Muscle layer of colon (tissue), 2 donors: ENCODE data around the gene POU2AF1.

ENCODE experiments used
- H3K27ac ChIP-seq: one replicate; pipeline ENCODE4 v1.7.0; 2013; ENCODE audit warnings: low read depth, mild to moderate bottlenecking, low read length, moderate library complexity
- H3K27me3 ChIP-seq, 2 donors: one replicate each; pipeline ENCODE4 v1.7.0; 2013; ENCODE audit warnings: low read length in 2 of 2, mild to moderate bottlenecking in 2 of 2; ENCODE audit not compliant: insufficient read depth in 2 of 2, control insufficient read depth in 1 of 2
- H3K36me3 ChIP-seq: one replicate; pipeline ENCODE4 v1.7.0; 2013; ENCODE audit warnings: mild to moderate bottlenecking, low read length; ENCODE audit not compliant: insufficient read depth
- H3K4me1 ChIP-seq: one replicate; pipeline ENCODE4 v1.7.0; 2013; ENCODE audit warnings: mild to moderate bottlenecking, low read length; ENCODE audit not compliant: insufficient read depth
- H3K4me3 ChIP-seq, 2 donors: one replicate each; pipeline ENCODE4 v1.7.0; 2013; ENCODE audit warnings: low read length in 2 of 2, low read depth in 1 of 2, mild to moderate bottlenecking in 1 of 2, moderate library complexity in 1 of 2
- H3K9ac ChIP-seq: one replicate; pipeline ENCODE4 v1.7.0; 2013; ENCODE audit warnings: low read length
- H3K9me3 ChIP-seq: one replicate; pipeline ENCODE4 v1.7.0; 2013; ENCODE audit warnings: mild to moderate bottlenecking, low read length
- donor health status: abdominal sarcoma.
- donor health status: Adenocarcinoma of cecum.

POU2AF1 gene

GRCh38 chr11:111305162-111305802 is 73.8 kb downstream of the POU2AF1 start:
- Histone ChIP-seq H3K4me1 (peaks cover 24% of the 10 kb centered on the region), H3K9ac (no peak overlapping the region), H3K27me3 (no peaks in the 10 kb centered on the region), H3K36me3 (no peaks in the 10 kb centered on the region), H3K4me3 (no peak overlapping the region), H3K27ac (no peak overlapping the region), H3K9me3 (no peaks in the 10 kb centered on the region)

GRCh38 chr11:111303461-111303860 is 75.6 kb downstream of the POU2AF1 start:
- H3K27ac ChIP-seq, result no peak overlapping the region

GRCh38 chr11:111302298-111302697 is 76.8 kb downstream of the POU2AF1 start:
- Histone ChIP-seq H3K9me3 (no peaks in the 10 kb centered on the region), H3K4me1 (peaks cover 28% of the 10 kb centered on the region), H3K27me3 (no peaks in the 10 kb centered on the region), H3K36me3 (no peaks in the 10 kb centered on the region), H3K4me3 (no peak overlapping the region), H3K27ac (no peak overlapping the region), H3K9ac (no peak overlapping the region)

More at GRCh38 chr11:111303461-111303860, 75.6 kb downstream of the POU2AF1 start:
- H3K4me3 ChIP-seq, result no peak overlapping the region
- H3K4me1 ChIP-seq, result peaks cover 28% of the 10 kb centered on the region
- H3K9me3 ChIP-seq, result no peaks in the 10 kb centered on the region
- no peak overlapping the region for H3K9ac ChIP-seq
- H3K27me3 ChIP-seq, result no peaks in the 10 kb centered on the region
- no peaks in the 10 kb centered on the region for H3K36me3 ChIP-seq
